Psoas muscle (tissue), 8 donors: ENCODE results near the gene NTNG1. TPM values are rescaled to one million over a fixed set of nuclear protein-coding genes. Genes with fewer than 3 reads are reported as not detected.

ENCODE experiments used
- ATAC-seq, 4 donors: fragments of 200-7000 bp; cut with Tn5 transposase; one replicate each; pipeline ENCODE4 v1.9.1; 2020; ENCODE audit warnings: moderate library complexity in 3 of 4, mild to moderate bottlenecking in 2 of 4
- DNase-seq, 2 donors: peaks; one replicate each; pipeline ENCODE4 v3.0.0-alpha.2; 2020
- H3K27ac ChIP-seq: fragments of 200-600 bp; one replicate; pipeline ENCODE4 v1.8.0; 2022
- H3K27me3 ChIP-seq, 3 donors: fragments of 200-600 bp in 1 of 3; one replicate each; pipeline versions ENCODE4 v1.6.1 to v1.8.0; 2013 to 2022; ENCODE audit warnings: low read length in 2 of 3, mild to moderate bottlenecking in 2 of 3, moderate library complexity in 1 of 3; ENCODE audit not compliant: insufficient read depth in 3 of 3
- H3K36me3 ChIP-seq, 2 donors: fragments of 200-600 bp in 1 of 2; one replicate each; pipeline versions ENCODE4 v1.6.1 to v1.8.0; 2013 to 2022; ENCODE audit warnings: low read depth in 1 of 2, mild to moderate bottlenecking in 1 of 2, moderate library complexity in 1 of 2; ENCODE audit not compliant: insufficient read depth in 1 of 2
- H3K4me1 ChIP-seq: fragments of 200-600 bp; one replicate; pipeline ENCODE4 v1.8.0; 2022
- H3K4me3 ChIP-seq: fragments of 200-600 bp; one replicate; pipeline ENCODE4 v1.8.0; 2022; ENCODE audit warnings: mild to moderate bottlenecking
- H3K9me3 ChIP-seq: fragments of 200-600 bp; one replicate; pipeline ENCODE4 v1.8.0; 2022
- WGBS, 3 donors: extraction: QIAGEN DNeasy Blood & Tissue Kit; methylation state at CpG; one replicate each; pipeline versions ENCODE4 v1.1.6 to v1.1.7; 2013; 5-methylcytosine and 5-hydroxymethylcytosine counted together
- intact Hi-C, 2 donors: fragments of 100-400 bp; cut with DNase I; formaldehyde crosslinking; loops; one replicate each; pipeline versions ENCODE4 v1.11.0 to v1.14.2; 2022
- polyA plus RNA-seq, 3 donors: library from polyadenylated mRNA; stranded (reverse); fragments of 200-250 nt; gene quantifications; one replicate each; pipeline ENCODE4 v1.2.3, GENCODE V29; 2013
- total RNA-seq, 4 donors: library from RNA; stranded (reverse); fragmentation: NEBNext Ultra II Directional in 2 of 4; extraction: Animal tissue kit (Norgen Biotek cat#: 25700) in 2 of 4; gene quantifications; one replicate each; pipeline versions ENCODE4 v1.2.1 to v1.2.4, GENCODE V29; 2021 to 2023
- TF ChIP-seq, protein P1 (sequence below): fragments of 200-600 bp; IDR thresholded peaks from one replicate; pipeline ENCODE4 v1.8.0; 2022; ENCODE audit warnings: antibody characterized with exemption
- donor health status: healthy with polysubstance abuse.
- donor health status: DM: no; HTN: no; CAD: no; lungs with moderate emphysema.
- donor health status: Bipolar disorder and iron deficiency.
- donor health status: healthy.
- donor health status: DM: yes; HTN: yes; CAD: no.
- donor health status: DM: no; HTN: no; CAD: no.
- donor health status: DM: no; HTN: no; CAD: no.
- donor health status: DM: yes; HTN: yes; CAD: no.

Gene NTNG1
- total and polyA plus RNA-seq, 7 donors: 0.01 to 0.34 (median 0.27) TPM; not detected in 4

DNA sequence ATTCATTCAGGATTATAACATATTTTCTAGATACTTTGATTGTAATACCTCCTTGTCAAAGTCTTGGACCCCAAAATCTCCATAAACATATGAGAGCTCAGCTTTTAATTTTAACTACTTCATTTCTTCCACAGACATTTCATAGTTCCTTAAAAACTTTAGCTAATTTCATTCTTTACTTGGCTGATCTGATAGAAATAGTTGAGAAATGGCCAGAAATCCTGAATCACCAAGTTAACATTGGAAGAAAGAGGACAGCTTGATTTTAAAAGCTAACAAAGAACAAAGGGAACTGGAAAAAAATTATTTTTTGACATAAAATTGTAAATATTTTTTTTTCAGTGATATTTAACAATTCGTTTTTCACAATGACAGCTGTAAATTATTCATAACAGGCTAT is 216.5 kb downstream of the NTNG1 start:
- ATAC-seq: no peak
- H3K4me3 ChIP-seq: no peak overlapping the region
- no peaks in the 10 kb centered on the region for H3K4me1 ChIP-seq
- WGBS, 3 donors: 23 to 29% (median 24%) methylated on average over 1 of the region's 1 CpG
- no peaks in the 10 kb centered on the region for H3K27me3 ChIP-seq
- TF ChIP-seq, protein P1, sequence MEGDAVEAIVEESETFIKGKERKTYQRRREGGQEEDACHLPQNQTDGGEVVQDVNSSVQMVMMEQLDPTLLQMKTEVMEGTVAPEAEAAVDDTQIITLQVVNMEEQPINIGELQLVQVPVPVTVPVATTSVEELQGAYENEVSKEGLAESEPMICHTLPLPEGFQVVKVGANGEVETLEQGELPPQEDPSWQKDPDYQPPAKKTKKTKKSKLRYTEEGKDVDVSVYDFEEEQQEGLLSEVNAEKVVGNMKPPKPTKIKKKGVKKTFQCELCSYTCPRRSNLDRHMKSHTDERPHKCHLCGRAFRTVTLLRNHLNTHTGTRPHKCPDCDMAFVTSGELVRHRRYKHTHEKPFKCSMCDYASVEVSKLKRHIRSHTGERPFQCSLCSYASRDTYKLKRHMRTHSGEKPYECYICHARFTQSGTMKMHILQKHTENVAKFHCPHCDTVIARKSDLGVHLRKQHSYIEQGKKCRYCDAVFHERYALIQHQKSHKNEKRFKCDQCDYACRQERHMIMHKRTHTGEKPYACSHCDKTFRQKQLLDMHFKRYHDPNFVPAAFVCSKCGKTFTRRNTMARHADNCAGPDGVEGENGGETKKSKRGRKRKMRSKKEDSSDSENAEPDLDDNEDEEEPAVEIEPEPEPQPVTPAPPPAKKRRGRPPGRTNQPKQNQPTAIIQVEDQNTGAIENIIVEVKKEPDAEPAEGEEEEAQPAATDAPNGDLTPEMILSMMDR: no peak
- no peaks in the 10 kb centered on the region for H3K9me3 ChIP-seq
- no peaks in the 10 kb centered on the region for H3K36me3 ChIP-seq
- intact Hi-C loops: no loop called here
- DNase-seq: no peak
- no peak overlapping the region for H3K27ac ChIP-seq

- Histone ChIP-seq H3K27ac (no peak overlapping the region), H3K9me3 (no peaks in the 10 kb centered on the region), H3K4me3 (no peak overlapping the region), H3K36me3 (no peaks in the 10 kb centered on the region), H3K27me3 (no peaks in the 10 kb centered on the region), H3K4me1 (no peaks in the 10 kb centered on the region)
- no peak for DNase-seq
- intact Hi-C loops: no loop called here
- no peak for ATAC-seq
- WGBS, 3 donors: 51 to 52% (median 52%) methylated on average over 5 of the region's 5 CpGs
- TF ChIP-seq, protein P1: no peak
Measured at GRCh38 chr1:107358619-107359327, 217.9 kb downstream of the NTNG1 start.

DNA sequence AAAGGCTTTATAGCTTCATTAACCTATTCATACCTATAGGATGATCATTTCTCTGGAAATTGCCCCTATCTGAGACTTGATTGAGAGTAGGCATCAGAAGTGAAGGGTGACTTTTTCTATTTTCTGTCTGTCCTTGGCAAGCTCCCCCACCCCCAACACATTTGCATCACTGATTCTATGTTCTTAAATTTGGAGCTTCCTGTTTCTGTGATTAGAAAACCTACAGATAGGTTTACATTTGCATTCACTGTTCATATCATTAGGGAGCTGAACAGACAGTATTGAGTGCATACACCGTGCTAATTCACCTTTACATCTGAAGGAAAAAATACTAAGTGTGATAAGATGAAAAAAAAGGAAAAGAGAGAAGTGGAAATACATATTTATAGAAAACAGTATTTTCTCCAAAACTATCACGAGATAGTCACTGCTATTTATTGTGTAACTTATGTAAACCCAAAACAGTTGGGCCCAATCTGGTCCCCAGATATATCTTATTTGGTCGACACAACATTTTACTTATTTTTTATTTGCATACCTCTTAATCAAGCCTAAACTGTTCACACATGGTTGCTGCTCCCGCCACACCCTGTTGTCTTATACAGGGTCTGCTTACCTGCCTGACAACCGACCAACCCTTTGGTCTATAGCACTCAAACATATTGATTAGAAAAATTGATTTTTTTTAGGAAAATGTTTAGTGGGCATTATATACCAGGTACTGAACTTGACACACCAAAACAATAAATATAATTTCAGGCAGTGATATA is 218.8 kb downstream of the NTNG1 start:
- H3K27ac ChIP-seq: no peak overlapping the region
- H3K27me3 ChIP-seq: no peaks in the 10 kb centered on the region
- TF ChIP-seq, protein P1: no peak
- no peak overlapping the region for H3K4me3 ChIP-seq
- H3K9me3 ChIP-seq: no peaks in the 10 kb centered on the region
- H3K36me3 ChIP-seq: no peaks in the 10 kb centered on the region
- no peak for DNase-seq
- H3K4me1 ChIP-seq: no peaks in the 10 kb centered on the region
- intact Hi-C loops: no loop called here
- ATAC-seq: no peak
- WGBS, 3 donors: 70 to 81% (median 76%) methylated on average over 5 of the region's 5 CpGs

DNA sequence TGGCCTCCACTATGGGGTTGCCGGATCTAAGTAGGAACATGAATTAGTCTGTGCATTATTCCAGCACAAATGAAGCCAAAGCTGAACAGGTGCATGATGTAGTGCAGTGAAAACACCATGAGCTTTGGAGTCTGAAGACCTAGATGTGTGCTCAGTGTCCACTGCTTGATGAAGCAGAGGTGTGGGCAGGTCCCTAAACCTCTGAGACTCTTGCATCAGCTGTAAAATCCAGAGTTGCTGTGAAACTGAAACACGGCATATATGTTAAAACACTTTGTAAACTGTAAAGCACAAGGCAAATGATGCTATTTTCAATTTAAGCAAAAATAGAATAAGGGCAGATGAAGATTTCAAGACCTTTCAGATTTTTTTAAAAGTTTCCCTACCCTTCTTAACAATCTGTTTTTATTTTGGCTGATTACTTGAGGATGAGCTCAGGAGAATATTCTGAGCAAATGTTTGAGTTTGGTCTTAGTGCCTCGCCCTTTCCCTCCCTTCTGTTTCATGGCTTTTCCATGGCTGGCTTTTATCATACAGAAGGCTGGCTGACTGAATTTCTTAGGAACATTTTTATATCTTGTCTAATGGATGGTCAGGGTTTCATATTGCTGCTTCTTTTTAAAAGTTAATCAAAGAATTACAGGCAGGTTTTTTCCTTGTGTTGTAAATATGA is 221.8 kb downstream of the NTNG1 start:
- Histone ChIP-seq H3K27me3 (no peaks in the 10 kb centered on the region), H3K9me3 (no peaks in the 10 kb centered on the region), H3K36me3 (no peaks in the 10 kb centered on the region), H3K4me1 (no peaks in the 10 kb centered on the region), H3K27ac (no peak overlapping the region), H3K4me3 (no peak overlapping the region)
- WGBS, 3 donors: 69 to 74% (median 73%) methylated on average over 3 of the region's 3 CpGs
- DNase-seq (no peak), ATAC-seq (no peak)
- TF ChIP-seq, protein P1: no peak
- intact Hi-C loops: no loop called here
